H7 (cell line): ENCODE results near the gene TLCD2. TPM values are rescaled to one million over a fixed set of nuclear protein-coding genes. Genes with fewer than 3 reads are reported as not detected.
A peak's percentile ranks its signal among the peaks of the same experiment; 100 is the strongest.
"Not testable (repeated sequence)": the region's sequence is repeated elsewhere in the genome, so short reads cannot be mapped to it uniquely, and the experiment has no call there.

Experiments
- DNase-seq: peaks from one replicate; pipeline ENCODE4 v3.0.0; 2012
- H3K27me3 ChIP-seq: 2 replicates; pipeline ENCODE4 v1.6.0; 2011; ENCODE audit warnings: mild to moderate bottlenecking, low read length; ENCODE audit not compliant: control insufficient read depth, insufficient read depth
- H3K36me3 ChIP-seq: replicated peaks from 2 replicates; pipeline ENCODE4 v1.5.1; 2011; ENCODE audit warnings: low read length; ENCODE audit not compliant: control insufficient read depth, insufficient read depth
- H3K4me3 ChIP-seq: 2 replicates; pipeline ENCODE4 v1.5.1; 2011; ENCODE audit warnings: low read depth, mild to moderate bottlenecking, control low read depth, low read length, moderate library complexity; ENCODE audit not compliant: insufficient read depth
- total RNA-seq: library from RNA; depleted of rRNA; stranded (reverse); fragments of >200 nt; shearing (Covaris generic); gene quantifications from 2 replicates; pipeline ENCODE4 v1.2.3, GENCODE V29; 2014

Gene TLCD2
- total RNA-seq, 1 experiment from 2014 or later: 0.45 TPM

GRCh38 chr17:1715803-1716075 lies 5.6 kb upstream of the TLCD2 start:
- DNase-seq: no peak

DNA sequence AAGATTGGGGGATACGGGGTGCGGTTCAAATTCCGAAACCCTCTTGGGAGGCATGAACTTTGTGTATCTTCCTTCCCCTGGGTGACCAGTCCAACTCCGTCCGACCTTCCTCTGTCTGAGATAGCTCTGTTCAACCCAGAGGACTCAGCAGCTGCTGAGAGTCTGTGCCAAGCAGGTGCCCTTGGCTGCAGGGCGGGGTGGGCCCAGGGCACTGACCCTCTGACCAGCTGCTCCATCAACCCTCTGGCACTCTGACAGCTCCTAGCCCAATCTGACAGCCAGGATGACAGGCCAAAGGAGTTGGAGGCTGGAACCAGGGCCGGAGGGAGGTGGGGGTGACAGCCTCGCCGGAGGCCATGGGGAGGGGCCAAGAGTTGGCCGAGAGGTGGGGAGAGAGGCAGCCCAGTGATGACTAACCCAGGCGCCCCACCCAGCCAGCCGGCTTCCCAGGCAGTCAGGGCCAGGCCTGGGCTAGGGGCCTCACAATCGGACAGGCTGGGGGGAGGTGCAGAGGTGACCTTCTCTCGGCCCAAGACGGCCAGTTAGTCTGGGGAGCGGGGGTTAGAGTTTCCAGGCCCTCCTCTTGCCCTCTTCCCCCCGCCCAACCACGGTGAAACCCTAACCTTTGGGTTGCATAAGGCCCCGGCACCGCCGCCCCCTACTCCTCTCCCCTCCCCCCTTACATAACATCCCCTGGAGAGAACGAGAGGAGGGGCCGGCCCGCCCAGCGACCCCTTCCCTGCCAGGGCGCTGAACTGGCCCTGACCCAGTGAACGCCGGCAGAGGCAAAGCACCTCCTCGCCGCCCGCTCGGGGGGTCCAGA lies 5.0 kb upstream of the TLCD2 start:
- peak; percentile 87 for DNase-seq
- no peaks in the 10 kb centered on the region; the same call in 1 of the 2 replicates for H3K27me3 ChIP-seq
- 0 out of 2 replicates have a peak, but pooled peaks cover 1% of the 10 kb centered on the region for H3K36me3 ChIP-seq
- peak overlapping the region; percentile 68 for H3K4me3 ChIP-seq

More at GRCh38 chr17:1715803-1716075, 5.6 kb upstream of the TLCD2 start:
- H3K36me3 ChIP-seq: 0 out of 2 replicates have a peak, but pooled peaks cover 1% of the 10 kb centered on the region
- H3K4me3 ChIP-seq: peak overlapping the region; percentile 68
- no peaks in the 10 kb centered on the region; the same call in 1 of the 2 replicates for H3K27me3 ChIP-seq

GRCh38 chr17:1714427-1714979 lies 4.3 kb upstream of the TLCD2 start:
- Histone ChIP-seq H3K36me3 (0 out of 2 replicates have a peak, but pooled peaks cover 1% of the 10 kb centered on the region), H3K27me3 (peaks cover 4% of the 10 kb centered on the region; the same call in 1 of the 2 replicates), H3K4me3 (peak overlapping the region; percentile 68)
- peak; percentile 96 for DNase-seq

GRCh38 chr17:1713878-1714426 lies 3.8 kb upstream of the TLCD2 start:
- 0 out of 2 replicates have a peak, but pooled peaks cover 1% of the 10 kb centered on the region for H3K36me3 ChIP-seq
- peaks cover 6% of the 10 kb centered on the region; the same call in 1 of the 2 replicates for H3K27me3 ChIP-seq
- peak overlapping the region; percentile 68 for H3K4me3 ChIP-seq
- peak; percentile 87 for DNase-seq

- peaks cover 6% of the 10 kb centered on the region; the same call in 1 of the 2 replicates for H3K27me3 ChIP-seq
- DNase-seq: no peak
- H3K36me3 ChIP-seq: 0 out of 2 replicates have a peak, but pooled peaks cover 1% of the 10 kb centered on the region
- no peak overlapping the region for H3K4me3 ChIP-seq
Observed at GRCh38 chr17:1713160-1713877, 3.1 kb upstream of the TLCD2 start.

DNA sequence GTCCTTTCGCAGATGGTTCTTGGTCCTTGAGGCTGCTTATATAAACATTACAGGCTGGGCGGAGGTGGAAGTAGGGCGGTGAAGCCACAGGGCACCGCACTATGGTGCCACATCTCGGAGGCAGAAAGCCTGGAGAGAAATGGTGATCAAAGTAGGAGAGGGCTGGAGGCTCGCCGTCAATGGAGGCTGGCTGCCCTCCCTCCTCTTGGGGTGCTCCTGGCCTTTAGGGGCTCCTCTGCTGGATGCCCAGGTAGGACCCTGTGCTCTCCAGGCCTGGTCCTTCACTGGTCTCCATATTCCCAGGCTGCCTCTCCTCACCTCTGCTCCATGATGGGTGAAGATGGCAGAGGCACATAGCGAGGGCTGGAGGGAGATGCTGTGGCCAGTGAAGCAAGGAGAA lies 2.1 kb upstream of the TLCD2 start:
- no peak for DNase-seq
- 0 out of 2 replicates have a peak, but pooled peaks cover 1% of the 10 kb centered on the region for H3K36me3 ChIP-seq
- H3K27me3 ChIP-seq: peaks cover 6% of the 10 kb centered on the region; the same call in 1 of the 2 replicates
- no peak overlapping the region for H3K4me3 ChIP-seq

- peaks cover 6% of the 10 kb centered on the region; the same call in 1 of the 2 replicates for H3K27me3 ChIP-seq
- H3K36me3 ChIP-seq: 0 out of 2 replicates have a peak, but pooled peaks cover 1% of the 10 kb centered on the region
- DNase-seq: no peak
- H3K4me3 ChIP-seq: no peak overlapping the region
Observed at GRCh38 chr17:1711804-1712203, 1.6 kb upstream of the TLCD2 start.

GRCh38 chr17:1710807-1711553 lies 803 bp upstream of the TLCD2 start:
- Histone ChIP-seq H3K4me3 (peak overlapping the region; percentile 70), H3K36me3 (0 out of 2 replicates have a peak, but pooled peaks cover 1% of the 10 kb centered on the region), H3K27me3 (peaks cover 6% of the 10 kb centered on the region; the same call in 1 of the 2 replicates)
- peak; percentile 81 for DNase-seq

GRCh38 chr17:1709403-1709951 lies 700 bp downstream of the TLCD2 start:
- Histone ChIP-seq H3K27me3 (peaks cover 6% of the 10 kb centered on the region; the same call in 1 of the 2 replicates), H3K36me3 (0 out of 2 replicates have a peak, but pooled peaks cover 1% of the 10 kb centered on the region), H3K4me3 (peak overlapping the region; percentile 70)
- DNase-seq: peak; percentile 77

DNA sequence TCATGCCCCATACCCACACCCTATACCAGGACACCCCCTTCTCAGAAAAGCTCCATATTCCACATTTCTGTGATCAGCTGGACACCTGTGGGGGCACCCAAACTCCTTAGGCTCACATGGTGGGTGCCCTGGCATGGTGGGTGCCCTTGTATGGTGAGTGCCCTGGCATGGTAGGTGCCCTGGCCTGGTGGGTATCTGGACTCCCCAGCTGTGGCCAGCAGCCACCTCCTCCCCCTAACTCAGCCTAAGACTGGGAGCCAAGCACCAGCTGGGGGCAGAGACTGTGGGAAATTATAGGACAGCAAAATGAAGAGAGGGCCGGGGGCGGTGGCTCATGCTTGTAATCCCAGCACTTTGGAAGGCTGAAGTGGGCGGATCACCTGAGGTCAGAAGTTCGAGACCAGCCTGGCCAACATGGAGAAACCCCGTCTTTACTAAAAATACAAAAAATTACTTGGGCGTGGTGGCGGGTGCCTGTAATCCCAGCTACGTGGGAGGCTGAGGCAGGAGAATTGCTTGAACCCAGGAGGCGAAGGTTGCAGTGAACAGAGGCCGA lies 1.3 kb downstream of the TLCD2 start:
- not testable (repeated sequence) for H3K27me3 ChIP-seq, H3K4me3 ChIP-seq, H3K36me3 ChIP-seq, DNase-seq

- DNase-seq: no peak
- no peak overlapping the region for H3K4me3 ChIP-seq
- H3K36me3 ChIP-seq: no peaks in the 10 kb centered on the region
- peaks cover 6% of the 10 kb centered on the region; the same call in 1 of the 2 replicates for H3K27me3 ChIP-seq
Observed at GRCh38 chr17:1707107-1707506, 3.1 kb downstream of the TLCD2 start.

DNA sequence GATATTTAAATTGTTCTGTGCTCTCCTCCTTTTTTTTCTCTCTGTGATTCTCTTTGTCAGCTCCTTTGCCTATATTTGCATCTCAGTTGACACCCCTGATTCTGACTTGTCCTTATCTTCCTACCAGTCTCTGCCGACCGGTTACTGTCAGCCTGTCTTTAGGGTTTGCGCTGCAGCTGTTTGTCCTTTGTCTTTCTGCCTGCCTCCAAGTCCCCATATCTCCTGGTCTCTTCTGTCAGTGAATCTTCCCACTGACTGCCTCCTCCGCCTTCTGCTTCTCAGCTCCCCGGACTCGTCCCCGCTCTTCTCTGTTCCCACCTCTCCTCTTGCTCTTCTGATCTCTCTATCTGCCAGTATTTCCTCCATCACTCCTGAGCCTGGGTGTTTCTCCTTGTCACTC lies 5.2 kb downstream of the TLCD2 start:
- Histone ChIP-seq H3K36me3 (no peaks in the 10 kb centered on the region), H3K27me3 (peaks cover 5% of the 10 kb centered on the region; the same call in 1 of the 2 replicates), H3K4me3 (no peak overlapping the region)
- no peak for DNase-seq

- Histone ChIP-seq H3K4me3 (no peak overlapping the region), H3K36me3 (no peaks in the 10 kb centered on the region), H3K27me3 (no peaks in the 10 kb centered on the region; the same call in 1 of the 2 replicates)
- peak; percentile 40 for DNase-seq
Observed at GRCh38 chr17:1703063-1703462, 7.1 kb downstream of the TLCD2 start.
